Trophoblast cell (in vitro differentiated cells and primary cell): Measurements from ENCODE around the gene RBP5.

Experiments
- DNase-seq, 2 donors: peaks; one replicate each; pipeline ENCODE4 v3.0.0-alpha.2; 2016
- H2AFZ ChIP-seq: 2 replicates; pipeline ENCODE4 v1.6.1; 2013; ENCODE audit warnings: low read length, moderate library complexity, mild to moderate bottlenecking; ENCODE audit not compliant: insufficient read depth, poor library complexity
- H2AK5ac ChIP-seq: 2 replicates; pipeline ENCODE4 v1.6.1; 2013; ENCODE audit warnings: mild to moderate bottlenecking, low read length
- H2BK120ac ChIP-seq: 2 replicates; pipeline ENCODE4 v1.6.1; 2013; ENCODE audit warnings: low read length, mild to moderate bottlenecking, moderate library complexity; ENCODE audit not compliant: insufficient read depth, poor library complexity
- H2BK12ac ChIP-seq: 2 replicates; pipeline ENCODE4 v1.6.1; 2013; ENCODE audit warnings: mild to moderate bottlenecking, low read length, moderate library complexity
- H2BK5ac ChIP-seq: 2 replicates; pipeline ENCODE4 v1.6.1; 2013; ENCODE audit warnings: low read length, low read depth, moderate library complexity, mild to moderate bottlenecking; ENCODE audit not compliant: poor library complexity
- H3K14ac ChIP-seq: 2 replicates; pipeline ENCODE4 v1.6.1; 2013; ENCODE audit warnings: mild to moderate bottlenecking, low read length
- H3K18ac ChIP-seq: 2 replicates; pipeline ENCODE4 v1.6.1; 2013; ENCODE audit warnings: mild to moderate bottlenecking, low read length
- H3K23ac ChIP-seq: 2 replicates; pipeline ENCODE4 v1.6.1; 2013; ENCODE audit warnings: low read length
- H3K27ac ChIP-seq: 2 replicates; pipeline ENCODE4 v1.5.1; 2013; ENCODE audit warnings: low read depth, mild to moderate bottlenecking, inconsistent platforms, low read length, moderate library complexity
- H3K27me3 ChIP-seq: 2 replicates; pipeline ENCODE4 v1.6.1; 2013; ENCODE audit warnings: inconsistent platforms, mild to moderate bottlenecking, low read length, moderate library complexity; ENCODE audit not compliant: insufficient read depth
- H3K36me3 ChIP-seq, 2 experiments: 1 replicate in 1 of 2; 2 replicates in 1 of 2; pipeline ENCODE4 v1.6.1; 2013; ENCODE audit warnings: low read length in 2 of 2, mild to moderate bottlenecking in 2 of 2, moderate library complexity in 1 of 2; ENCODE audit not compliant: insufficient read depth in 2 of 2, control insufficient read depth in 1 of 2
- H3K4ac ChIP-seq: 2 replicates; pipeline ENCODE4 v1.6.1; 2013; ENCODE audit warnings: low read depth, mild to moderate bottlenecking, low read length, moderate library complexity
- H3K4me1 ChIP-seq, 2 experiments: 1 replicate in 1 of 2; 2 replicates in 1 of 2; pipeline ENCODE4 v1.6.1; 2013; ENCODE audit warnings: low read length in 2 of 2, mild to moderate bottlenecking in 2 of 2, moderate library complexity in 1 of 2; ENCODE audit not compliant: insufficient read depth in 2 of 2, control insufficient read depth in 1 of 2
- H3K4me2 ChIP-seq: 2 replicates; pipeline ENCODE4 v1.6.1; 2013; ENCODE audit warnings: inconsistent platforms, mild to moderate bottlenecking, low read length, moderate library complexity
- H3K4me3 ChIP-seq: 2 replicates; pipeline ENCODE4 v1.5.1; 2013; ENCODE audit warnings: mild to moderate bottlenecking, low read depth, low read length, inconsistent platforms
- H3K79me1 ChIP-seq: one replicate; pipeline ENCODE4 v1.6.1; 2013; ENCODE audit warnings: low read length
- H3K79me2 ChIP-seq: 2 replicates; pipeline ENCODE4 v1.6.1; 2013; ENCODE audit warnings: low read length, mild to moderate bottlenecking; ENCODE audit not compliant: control insufficient read depth, insufficient read depth, poor library complexity
- H3K9ac ChIP-seq: 2 replicates; pipeline ENCODE4 v1.6.1; 2013; ENCODE audit warnings: mild to moderate bottlenecking, low read length
- H3K9me3 ChIP-seq: 2 replicates; pipeline ENCODE4 v1.6.1; 2013; ENCODE audit warnings: low read depth, mild to moderate bottlenecking, control low read depth, inconsistent platforms, low read length; ENCODE audit not compliant: insufficient read depth
- H4K12ac ChIP-seq: 2 replicates; pipeline ENCODE4 v1.6.1; 2013; ENCODE audit warnings: low read depth, mild to moderate bottlenecking, low read length, moderate library complexity
- H4K8ac ChIP-seq: 2 replicates; pipeline ENCODE4 v1.6.1; 2013; ENCODE audit warnings: low read depth, mild to moderate bottlenecking, low read length, moderate library complexity
- H4K91ac ChIP-seq: one replicate; pipeline ENCODE4 v1.6.1; 2013; ENCODE audit warnings: low read depth, mild to moderate bottlenecking, low read length, moderate library complexity
- WGBS: extraction: QIAGEN DNeasy Blood & Tissue Kit; methylation state at CpG from one replicate; pipeline ENCODE4 v1.1.7; 2013; ENCODE audit warnings: missing lambda C conversion rate; ENCODE audit not compliant: insufficient read length, insufficient coverage; ENCODE audit errors: extremely low coverage; 5-methylcytosine and 5-hydroxymethylcytosine counted together

Gene RBP5

DNA sequence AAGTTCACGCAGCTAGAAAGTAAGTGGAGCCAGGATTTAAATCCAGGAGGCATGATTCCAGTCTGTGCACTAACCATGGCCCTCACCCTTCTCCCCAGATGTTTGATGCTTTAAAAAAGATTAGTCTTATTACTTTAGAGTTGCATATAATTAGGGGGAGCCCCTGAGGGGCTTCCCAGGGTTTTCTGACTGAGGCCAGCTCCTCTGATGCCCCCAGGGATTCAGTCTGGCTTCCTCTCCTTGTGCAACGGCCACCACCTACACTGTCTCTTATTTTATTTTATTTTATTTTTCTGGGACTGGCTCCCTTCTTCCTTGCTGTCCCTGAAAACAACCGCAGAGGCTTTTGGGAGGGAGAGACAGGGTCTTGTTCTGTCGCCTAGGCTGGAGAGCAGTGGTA is 24.1 kb upstream of the RBP5 start:
- no CpG with 5 or more reads among the region's 4 CpGs for WGBS
- H4K8ac ChIP-seq: no peak overlapping the region
- DNase-seq: no peak
- H3K4me2 ChIP-seq: no peak overlapping the region
- H3K23ac ChIP-seq: no peak overlapping the region
- peaks cover 13 to 15% of the 10 kb centered on the region in 2 experiments for H3K4me1 ChIP-seq
- no peaks in the 10 kb centered on the region for H3K79me1 ChIP-seq
- no peak overlapping the region for H2BK5ac ChIP-seq
- no peak overlapping the region for H3K9ac ChIP-seq
- H3K36me3 ChIP-seq: peaks cover 18 to 29% of the 10 kb centered on the region in 2 experiments
- no peaks in the 10 kb centered on the region for H3K79me2 ChIP-seq
- no peak overlapping the region for H3K14ac ChIP-seq
- no peak overlapping the region for H3K27ac ChIP-seq
- no peaks in the 10 kb centered on the region for H3K27me3 ChIP-seq
- H2AFZ ChIP-seq: no peak overlapping the region
- H3K18ac ChIP-seq: no peak overlapping the region
- no peak overlapping the region for H2AK5ac ChIP-seq
- H4K91ac ChIP-seq: no peak overlapping the region
- no peak overlapping the region for H3K4me3 ChIP-seq
- no peak overlapping the region for H4K12ac ChIP-seq
- H3K9me3 ChIP-seq: peaks cover 7% of the 10 kb centered on the region
- no peak overlapping the region for H2BK12ac ChIP-seq
- H3K4ac ChIP-seq: no peak overlapping the region
- H2BK120ac ChIP-seq: no peak overlapping the region

DNA sequence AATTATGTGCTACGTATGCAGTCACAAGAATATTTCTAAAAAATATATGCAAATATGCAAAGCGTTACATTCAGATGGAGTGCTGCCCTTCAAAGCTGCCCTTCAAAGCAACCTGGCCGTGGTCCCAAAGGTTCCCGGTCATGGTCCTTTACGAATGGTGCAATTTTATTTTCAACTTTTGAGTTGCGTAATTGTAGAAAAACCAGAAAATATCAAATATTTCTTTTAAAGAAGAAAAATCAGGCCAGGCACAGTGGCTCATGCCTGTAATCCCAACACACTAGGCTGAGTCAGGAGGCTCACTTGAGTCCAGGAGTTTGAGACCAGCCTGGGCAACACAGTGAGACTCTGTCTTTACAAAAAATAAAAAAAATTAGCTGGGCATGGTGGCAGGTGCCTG is 22.8 kb upstream of the RBP5 start:
- no peak overlapping the region for H2AFZ ChIP-seq
- no peak overlapping the region for H2AK5ac ChIP-seq
- H3K79me2 ChIP-seq: no peaks in the 10 kb centered on the region
- no peak overlapping the region for H2BK5ac ChIP-seq
- peak in 1 of 2 donors; percentile 7 for DNase-seq
- H4K12ac ChIP-seq: no peak overlapping the region
- no peak overlapping the region for H2BK12ac ChIP-seq
- H2BK120ac ChIP-seq: no peak overlapping the region
- H3K27me3 ChIP-seq: no peaks in the 10 kb centered on the region
- no peak overlapping the region for H3K23ac ChIP-seq
- peaks cover 5% of the 10 kb centered on the region for H3K9me3 ChIP-seq
- no peak overlapping the region for H3K9ac ChIP-seq
- H3K27ac ChIP-seq: no peak overlapping the region
- no CpG with 5 or more reads among the region's 6 CpGs for WGBS
- H3K79me1 ChIP-seq: no peaks in the 10 kb centered on the region
- H3K4me3 ChIP-seq: no peak overlapping the region
- H3K4ac ChIP-seq: no peak overlapping the region
- H4K91ac ChIP-seq: no peak overlapping the region
- no peak overlapping the region for H3K14ac ChIP-seq
- H3K4me2 ChIP-seq: no peak overlapping the region
- peaks cover 13 to 15% of the 10 kb centered on the region in 2 experiments for H3K4me1 ChIP-seq
- peaks cover 16 to 28% of the 10 kb centered on the region in 2 experiments for H3K36me3 ChIP-seq
- H4K8ac ChIP-seq: no peak overlapping the region
- H3K18ac ChIP-seq: no peak overlapping the region

DNA sequence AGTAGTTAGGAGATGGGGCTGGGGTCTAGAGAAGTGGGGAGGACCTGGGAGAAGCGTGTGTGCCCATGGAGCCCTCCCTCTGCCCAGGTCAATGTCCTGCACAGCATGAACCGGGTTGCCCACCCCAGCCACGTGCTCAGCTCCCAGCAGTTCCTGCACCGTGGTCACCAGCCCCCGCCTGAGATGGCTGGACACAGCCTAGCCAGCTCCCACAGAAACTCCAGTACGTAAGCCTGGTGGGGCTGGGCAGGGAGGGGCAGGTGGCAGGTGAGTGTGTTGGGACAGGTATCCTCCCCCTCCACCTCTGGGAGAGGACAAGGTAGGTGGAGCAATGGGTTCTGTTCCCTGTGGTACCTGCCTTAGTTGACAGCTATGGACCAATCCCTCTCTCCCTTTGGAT is 22.2 kb upstream of the RBP5 start:
- H3K36me3 ChIP-seq: peaks cover 16 to 24% of the 10 kb centered on the region in 2 experiments
- no peak overlapping the region for H3K27ac ChIP-seq

DNA sequence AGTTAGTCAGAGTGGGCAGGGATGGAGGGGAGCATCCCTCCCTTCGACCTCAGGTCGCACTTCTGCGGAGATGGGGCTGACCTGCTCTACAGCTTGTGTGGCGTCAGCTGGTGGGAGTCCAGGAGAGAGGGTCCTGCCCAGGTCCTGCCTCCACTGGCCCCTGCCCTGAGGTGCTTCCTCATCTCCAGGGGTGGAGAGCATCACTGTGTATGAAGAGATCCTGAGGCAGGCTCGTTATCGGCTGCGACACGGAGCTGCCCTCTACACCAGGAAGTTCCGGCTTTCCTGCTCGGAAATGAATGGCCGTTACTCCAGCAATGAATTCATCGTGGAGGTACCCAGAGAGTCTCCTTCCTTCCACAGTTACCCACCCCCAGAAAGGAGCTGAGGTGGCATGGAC is 21.7 kb upstream of the RBP5 start:
- Histone ChIP-seq H2AK5ac (no peak overlapping the region), H4K8ac (no peak overlapping the region), H2BK12ac (no peak overlapping the region), H3K27ac (no peak overlapping the region), H2BK5ac (no peak overlapping the region), H2BK120ac (no peak overlapping the region), H3K27me3 (no peaks in the 10 kb centered on the region), H3K4me3 (no peak overlapping the region), H3K9ac (no peak overlapping the region), H3K79me2 (no peaks in the 10 kb centered on the region), H3K4ac (no peak overlapping the region), H4K91ac (no peak overlapping the region), H3K9me3 (peaks cover 1% of the 10 kb centered on the region), H3K14ac (no peak overlapping the region), H3K4me2 (no peak overlapping the region), H2AFZ (no peak overlapping the region), H3K4me1 (peaks cover 9 to 10% of the 10 kb centered on the region in 2 experiments), H3K18ac (no peak overlapping the region), H4K12ac (no peak overlapping the region), H3K79me1 (no peaks in the 10 kb centered on the region), H3K36me3 (peaks cover 16 to 24% of the 10 kb centered on the region in 2 experiments), H3K23ac (no peak overlapping the region)
- no peak for DNase-seq
- WGBS: no CpG with 5 or more reads among the region's 12 CpGs

More for the DNA sequence above, 22.2 kb upstream of the RBP5 start:
- H3K79me2 ChIP-seq: no peaks in the 10 kb centered on the region
- H3K23ac ChIP-seq: no peak overlapping the region
- WGBS: no CpG with 5 or more reads among the region's 6 CpGs
- H4K8ac ChIP-seq: no peak overlapping the region
- H4K12ac ChIP-seq: no peak overlapping the region
- no peaks in the 10 kb centered on the region for H3K79me1 ChIP-seq
- H2BK12ac ChIP-seq: no peak overlapping the region
- H3K18ac ChIP-seq: no peak overlapping the region
- no peak overlapping the region for H3K4me3 ChIP-seq
- H2BK120ac ChIP-seq: no peak overlapping the region
- H3K4ac ChIP-seq: no peak overlapping the region
- no peak for DNase-seq
- no peak overlapping the region for H2AK5ac ChIP-seq
- no peak overlapping the region for H2BK5ac ChIP-seq
- no peak overlapping the region for H2AFZ ChIP-seq
- no peak overlapping the region for H3K9ac ChIP-seq
- no peak overlapping the region for H4K91ac ChIP-seq
- H3K4me1 ChIP-seq: peaks cover 13 to 15% of the 10 kb centered on the region in 2 experiments
- H3K27me3 ChIP-seq: no peaks in the 10 kb centered on the region
- H3K14ac ChIP-seq: no peak overlapping the region
- H3K4me2 ChIP-seq: no peak overlapping the region
- peaks cover 4% of the 10 kb centered on the region for H3K9me3 ChIP-seq
